ENCODE measurements around the gene SLC38A10.

The SLC38A10 gene

DNA sequence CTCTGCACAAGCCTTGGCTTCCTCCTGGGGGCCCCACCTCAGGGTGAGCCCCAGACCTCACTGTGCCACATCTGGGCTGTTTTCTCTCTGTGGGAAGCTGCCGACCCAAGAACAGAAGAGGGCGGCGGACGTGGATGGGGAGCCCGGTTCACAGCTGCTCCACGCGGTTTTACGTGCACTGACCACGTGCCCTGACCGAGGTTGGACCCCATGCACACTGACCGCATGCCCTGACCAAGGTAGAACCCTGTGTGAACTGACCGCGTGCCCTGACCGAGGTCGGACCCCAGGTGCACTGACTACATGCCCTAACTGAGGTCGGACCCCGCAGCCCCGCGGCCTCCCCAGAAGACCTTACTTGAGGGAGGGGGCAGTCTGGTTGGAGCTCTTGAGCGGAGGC lies 92.0 kb downstream of the SLC38A10 start:
- DNase-seq (ENCODE audit: low spot score in 2 of 2) (no peak), ATAC-seq (replicated peaks; ENCODE audit: extremely low read depth, poor library complexity, severe bottlenecking) (no peak)
- Mint-ChIP-seq H3K9me3 (no peaks in the 10 kb centered on the region), H3K4me1 (no peaks in the 10 kb centered on the region), H3K4me3 (no peak overlapping the region), H3K27me3 (no peaks in the 10 kb centered on the region), H3K27ac (ENCODE audit: low read depth) (no peak overlapping the region), H3K36me3 (ENCODE audit: insufficient read depth) (peaks cover 1% of the 10 kb centered on the region)

DNA sequence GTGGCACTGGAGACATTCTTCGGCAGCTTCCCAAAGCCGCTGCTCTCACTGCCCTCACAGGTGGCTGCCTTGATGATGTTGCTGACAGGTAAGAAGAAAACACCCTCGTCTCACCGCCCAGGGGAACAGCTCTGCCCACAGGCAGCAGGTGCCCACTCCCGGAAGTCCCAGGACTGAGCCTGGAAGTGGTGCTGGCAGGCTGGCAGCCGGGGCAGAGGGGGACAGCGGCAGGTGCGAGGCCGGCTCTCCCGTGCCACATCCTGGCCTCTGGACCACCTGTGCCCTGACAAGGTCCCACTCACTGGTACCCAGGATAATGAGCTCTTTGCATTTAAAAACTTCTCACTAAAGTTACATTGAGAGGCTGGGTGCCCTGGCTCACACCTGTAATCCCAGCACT lies 92.8 kb downstream of the SLC38A10 start:
- H3K27me3 Mint-ChIP-seq, result no peaks in the 10 kb centered on the region
- no peaks in the 10 kb centered on the region for H3K4me1 Mint-ChIP-seq
- peaks cover 1% of the 10 kb centered on the region for H3K36me3 Mint-ChIP-seq (ENCODE audit: insufficient read depth)
- no peaks in the 10 kb centered on the region for H3K9me3 Mint-ChIP-seq
- ATAC-seq (replicated peaks; ENCODE audit: extremely low read depth, poor library complexity, severe bottlenecking), result no peak
- no peak overlapping the region for H3K27ac Mint-ChIP-seq (ENCODE audit: low read depth)
- H3K4me3 Mint-ChIP-seq, result no peak overlapping the region
- DNase-seq (ENCODE audit: low spot score in 2 of 2), result no peak

DNA sequence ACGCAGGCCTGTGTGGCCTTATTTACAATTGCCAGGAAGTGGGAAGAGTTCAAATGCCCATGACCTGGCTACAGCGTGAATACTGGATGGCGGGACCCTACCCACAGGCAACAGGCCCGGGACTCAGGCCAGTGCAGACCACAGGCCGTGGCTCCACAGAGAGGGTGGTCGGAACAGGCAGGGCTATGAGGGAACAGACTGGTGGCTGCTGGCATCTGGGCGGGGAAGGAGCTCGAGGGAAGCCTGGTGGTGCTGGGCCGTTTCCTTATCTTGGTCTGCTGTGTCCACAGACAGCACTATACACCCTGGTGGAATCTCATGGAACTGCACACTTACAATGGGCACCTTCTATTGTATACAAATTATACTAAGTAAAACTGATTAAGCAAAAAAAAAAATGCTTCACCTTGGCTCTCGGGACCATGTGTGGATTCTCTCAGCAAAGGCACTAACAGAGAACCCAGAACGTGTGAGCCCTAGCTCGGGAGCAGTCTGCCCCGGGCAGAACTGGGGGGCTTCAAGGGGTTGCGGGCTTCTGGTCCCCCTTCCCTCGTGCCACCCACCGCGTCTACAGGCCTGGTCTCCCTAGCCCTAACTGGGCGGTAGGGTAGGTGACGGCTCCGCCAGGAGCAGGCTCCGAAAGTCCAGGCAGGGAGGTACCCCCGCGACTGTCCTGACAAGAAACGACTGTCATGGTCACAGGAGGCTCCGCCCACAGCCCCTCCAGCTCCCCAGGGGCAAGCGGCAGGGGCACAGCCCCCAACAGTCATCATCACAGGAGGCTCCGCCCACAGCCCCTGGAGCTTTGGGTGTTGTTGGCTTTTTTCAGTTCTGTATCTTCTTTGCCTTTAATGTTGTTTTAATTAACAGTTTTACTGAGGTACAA lies 94.2 kb downstream of the SLC38A10 start:
- Mint-ChIP-seq H3K9me3 (no peaks in the 10 kb centered on the region), H3K4me3 (no peak overlapping the region), H3K27ac (ENCODE audit: low read depth) (no peak overlapping the region), H3K27me3 (no peaks in the 10 kb centered on the region), H3K36me3 (ENCODE audit: insufficient read depth) (peaks cover 1% of the 10 kb centered on the region), H3K4me1 (no peaks in the 10 kb centered on the region)
- ATAC-seq (replicated peaks; ENCODE audit: extremely low read depth, poor library complexity, severe bottlenecking) (no peak), DNase-seq (ENCODE audit: low spot score in 2 of 2) (no peak)

DNA sequence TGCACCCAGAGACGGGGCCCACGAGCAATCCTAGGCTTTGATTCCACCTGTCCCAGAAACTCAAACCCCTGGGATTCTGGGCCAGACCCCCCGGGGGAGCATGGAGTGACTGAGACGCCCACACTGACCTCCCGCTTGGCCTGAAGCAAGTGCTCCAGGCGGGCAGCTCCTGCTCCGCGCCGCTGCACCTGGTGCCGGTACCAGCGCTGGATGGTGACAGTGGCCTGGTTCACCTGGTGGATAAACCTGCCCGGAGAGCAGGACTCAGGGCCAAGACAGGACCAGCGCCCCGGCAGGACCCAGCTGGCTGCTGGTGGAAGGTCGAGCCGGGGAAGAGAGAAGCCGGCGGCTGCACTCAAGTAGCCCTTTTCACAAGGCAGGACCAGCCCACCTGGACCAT lies 94.9 kb downstream of the SLC38A10 start:
- Mint-ChIP-seq H3K27ac (ENCODE audit: low read depth) (no peak overlapping the region), H3K4me3 (no peak overlapping the region), H3K36me3 (ENCODE audit: insufficient read depth) (peaks cover 1% of the 10 kb centered on the region), H3K4me1 (no peaks in the 10 kb centered on the region), H3K9me3 (no peaks in the 10 kb centered on the region), H3K27me3 (no peaks in the 10 kb centered on the region)
- ATAC-seq (replicated peaks; ENCODE audit: extremely low read depth, poor library complexity, severe bottlenecking) (no peak), DNase-seq (ENCODE audit: low spot score in 2 of 2) (no peak)

DNA sequence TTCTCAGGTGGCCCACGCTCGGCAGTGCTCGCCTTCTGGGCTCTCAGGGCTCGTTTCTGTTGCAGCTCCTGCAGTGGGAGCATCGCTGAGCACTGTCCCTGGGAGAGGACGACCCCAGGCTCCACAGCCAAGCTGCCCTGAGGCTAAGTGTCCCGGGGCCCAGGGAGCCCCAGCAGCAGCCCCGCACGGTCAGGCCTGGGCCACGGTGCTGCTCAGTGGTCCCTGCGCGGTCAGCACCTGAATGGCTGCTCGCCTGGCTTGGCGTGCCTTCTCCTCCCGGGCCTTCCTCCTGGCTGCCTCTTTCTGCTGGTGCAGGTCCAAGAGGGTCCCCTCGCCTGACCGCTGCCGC lies 95.7 kb downstream of the SLC38A10 start:
- no peak for DNase-seq (ENCODE audit: low spot score in 2 of 2)
- H3K36me3 Mint-ChIP-seq (ENCODE audit: insufficient read depth), result peaks cover 1% of the 10 kb centered on the region
- H3K27me3 Mint-ChIP-seq, result no peaks in the 10 kb centered on the region
- no peaks in the 10 kb centered on the region for H3K9me3 Mint-ChIP-seq
- H3K27ac Mint-ChIP-seq (ENCODE audit: low read depth), result no peak overlapping the region
- H3K4me1 Mint-ChIP-seq, result no peaks in the 10 kb centered on the region
- no peak overlapping the region for H3K4me3 Mint-ChIP-seq
- no peak for ATAC-seq (replicated peaks; ENCODE audit: extremely low read depth, poor library complexity, severe bottlenecking)

DNA sequence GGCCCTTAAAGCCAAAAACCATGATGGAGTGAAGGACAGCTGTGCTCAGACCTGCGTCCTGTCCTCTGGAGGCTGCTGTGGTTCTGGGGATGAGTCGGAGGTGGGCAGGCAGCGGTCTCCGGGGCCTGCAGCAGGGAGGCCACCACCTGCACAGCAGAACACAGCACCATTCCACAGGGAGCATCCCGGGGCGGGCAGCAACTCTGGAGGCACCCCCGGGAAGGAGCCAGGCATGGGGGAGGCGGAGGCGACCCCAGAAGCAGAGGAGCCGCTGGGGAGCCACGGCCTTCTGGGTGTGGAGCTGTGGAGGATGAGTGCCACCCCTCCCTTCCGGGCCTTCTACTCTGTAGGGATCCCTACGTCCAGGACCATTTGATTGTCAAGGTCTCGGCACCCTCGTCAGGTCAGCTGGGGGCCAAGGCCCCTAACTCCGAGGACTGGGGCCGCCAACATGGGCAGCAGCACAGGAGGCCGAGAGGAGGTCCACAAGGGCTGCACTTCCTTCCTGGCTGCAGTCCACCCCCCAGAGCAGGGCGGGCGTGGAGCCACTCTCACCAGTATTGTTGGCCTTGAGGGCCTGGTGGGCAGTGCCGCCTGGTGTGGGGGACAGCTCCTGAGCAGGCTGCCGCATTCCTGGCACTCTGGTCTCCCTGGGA lies 96.2 kb downstream of the SLC38A10 start:
- DNase-seq (ENCODE audit: low spot score in 2 of 2) (no peak), ATAC-seq (replicated peaks; ENCODE audit: extremely low read depth, poor library complexity, severe bottlenecking) (no peak)
- peaks cover 1% of the 10 kb centered on the region for H3K36me3 Mint-ChIP-seq (ENCODE audit: insufficient read depth)
- H3K9me3 Mint-ChIP-seq, result no peaks in the 10 kb centered on the region
- H3K4me1 Mint-ChIP-seq, result no peaks in the 10 kb centered on the region
- H3K27ac Mint-ChIP-seq (ENCODE audit: low read depth), result no peak overlapping the region
- H3K27me3 Mint-ChIP-seq, result no peaks in the 10 kb centered on the region
- H3K4me3 Mint-ChIP-seq, result no peak overlapping the region

DNA sequence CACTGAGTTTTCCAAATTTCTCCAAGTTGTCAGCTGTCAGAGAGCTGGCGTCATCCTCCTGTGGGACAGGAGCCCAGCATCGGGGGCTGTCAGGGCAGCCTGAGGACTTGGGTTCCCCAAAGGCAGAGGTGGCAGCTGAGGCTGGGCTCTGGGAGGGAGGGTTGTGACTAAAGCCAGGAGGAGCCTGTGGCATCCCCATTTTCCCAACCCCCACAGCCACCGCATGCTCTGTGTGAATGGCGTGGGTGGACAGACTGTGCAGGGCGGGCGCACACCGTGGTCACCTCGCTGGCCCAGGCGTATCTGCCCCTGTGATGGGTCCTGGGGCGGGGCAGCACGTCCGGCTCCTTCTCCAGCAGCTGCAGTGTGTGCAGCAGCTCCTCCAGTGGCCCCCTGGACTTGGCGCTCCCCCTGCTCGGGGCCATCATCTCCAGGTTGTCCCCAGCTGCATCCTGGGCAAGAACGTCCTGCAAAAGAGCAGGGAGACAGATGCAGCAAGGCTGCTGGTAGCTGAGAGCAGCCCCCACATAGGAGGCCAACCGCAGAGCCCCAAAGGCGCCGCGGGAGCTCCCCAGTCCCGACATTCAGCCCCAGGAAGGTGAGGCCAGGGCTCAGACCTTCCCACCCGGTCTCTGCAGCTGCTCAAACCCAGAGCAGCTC lies 97.1 kb downstream of the SLC38A10 start:
- Mint-ChIP-seq H3K27me3 (no peaks in the 10 kb centered on the region), H3K4me1 (no peaks in the 10 kb centered on the region), H3K27ac (ENCODE audit: low read depth) (no peak overlapping the region), H3K36me3 (ENCODE audit: insufficient read depth) (peaks cover 2% of the 10 kb centered on the region), H3K9me3 (no peaks in the 10 kb centered on the region), H3K4me3 (no peak overlapping the region)
- DNase-seq (ENCODE audit: low spot score in 2 of 2) (no peak), ATAC-seq (replicated peaks; ENCODE audit: extremely low read depth, poor library complexity, severe bottlenecking) (no peak)

DNA sequence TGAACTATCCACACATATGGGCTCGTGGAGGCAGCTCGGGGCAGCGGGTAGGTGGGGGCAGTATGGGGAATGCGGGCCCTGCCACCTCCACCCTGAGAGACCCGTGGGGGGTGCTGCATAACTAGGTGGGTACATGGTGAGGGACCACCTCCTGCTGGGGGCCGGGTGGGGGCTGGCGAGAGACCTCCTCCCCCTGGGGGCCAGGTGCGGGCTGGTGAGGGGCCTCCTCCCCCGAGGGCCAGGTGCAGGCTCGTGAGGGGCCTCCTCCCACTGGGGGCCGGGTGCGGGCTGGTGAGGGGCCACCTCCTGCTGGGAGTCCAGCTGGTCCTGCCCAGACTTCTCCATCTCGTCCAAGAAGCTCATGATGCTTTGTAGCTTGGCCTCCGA lies 97.7 kb downstream of the SLC38A10 start:
- no peak overlapping the region for H3K4me3 Mint-ChIP-seq
- no peaks in the 10 kb centered on the region for H3K27me3 Mint-ChIP-seq
- H3K9me3 Mint-ChIP-seq, result no peaks in the 10 kb centered on the region
- no peak overlapping the region for H3K27ac Mint-ChIP-seq (ENCODE audit: low read depth)
- peaks cover 2% of the 10 kb centered on the region for H3K36me3 Mint-ChIP-seq (ENCODE audit: insufficient read depth)
- ATAC-seq (replicated peaks; ENCODE audit: extremely low read depth, poor library complexity, severe bottlenecking) (no peak), DNase-seq (ENCODE audit: low spot score in 2 of 2) (no peak)
- H3K4me1 Mint-ChIP-seq, result no peaks in the 10 kb centered on the region

DNA sequence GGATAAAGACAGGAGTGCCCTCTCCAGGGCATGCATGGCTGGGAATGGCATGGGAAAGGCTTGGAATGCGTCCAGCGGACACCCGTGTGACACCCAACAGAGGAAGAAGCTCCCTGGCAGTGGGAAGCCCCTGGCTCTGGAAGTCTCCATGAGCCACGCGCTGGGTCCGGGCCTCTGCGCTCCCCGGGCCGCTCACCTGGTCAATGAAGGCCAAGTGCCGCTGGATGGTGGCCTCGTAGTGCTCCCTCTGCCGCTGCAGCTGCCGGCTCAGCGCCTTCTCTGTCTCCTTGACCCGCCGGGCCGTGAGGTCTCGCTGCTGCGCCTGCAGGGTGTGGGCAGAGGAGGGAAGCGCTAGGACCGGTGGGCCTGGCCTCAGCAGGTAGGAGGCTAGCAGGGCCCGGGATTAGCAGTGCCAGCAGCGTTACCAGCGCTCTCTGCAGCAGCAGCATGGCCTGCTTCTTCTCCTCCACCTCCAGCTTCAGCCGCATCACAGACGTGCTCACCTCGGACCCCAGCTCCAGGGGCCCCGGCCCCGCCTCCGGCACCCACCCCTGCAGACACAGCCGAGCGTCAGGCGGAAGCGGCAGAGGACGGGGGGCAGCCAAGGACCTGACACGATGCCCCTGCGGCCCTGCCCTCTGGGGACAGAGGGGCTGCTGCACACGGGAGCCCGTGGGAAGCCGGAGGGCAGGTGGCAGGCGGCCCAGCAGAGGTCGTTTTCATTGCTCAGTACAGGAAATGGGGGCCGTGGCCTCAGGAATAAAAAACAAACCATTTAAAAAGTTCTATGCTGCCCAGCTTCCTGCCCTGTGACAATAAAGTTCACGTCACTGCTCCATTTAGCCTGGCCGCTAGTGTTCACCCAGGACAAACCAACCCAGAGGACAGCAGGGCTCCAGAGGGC lies 98.3 kb downstream of the SLC38A10 start:
- Mint-ChIP-seq H3K36me3 (ENCODE audit: insufficient read depth) (peaks cover 2% of the 10 kb centered on the region), H3K27me3 (no peaks in the 10 kb centered on the region), H3K27ac (ENCODE audit: low read depth) (no peak overlapping the region), H3K9me3 (no peaks in the 10 kb centered on the region), H3K4me3 (no peak overlapping the region), H3K4me1 (no peaks in the 10 kb centered on the region)
- ATAC-seq (replicated peaks; ENCODE audit: extremely low read depth, poor library complexity, severe bottlenecking), result no peak
- no peak for DNase-seq (ENCODE audit: low spot score in 2 of 2)

DNA sequence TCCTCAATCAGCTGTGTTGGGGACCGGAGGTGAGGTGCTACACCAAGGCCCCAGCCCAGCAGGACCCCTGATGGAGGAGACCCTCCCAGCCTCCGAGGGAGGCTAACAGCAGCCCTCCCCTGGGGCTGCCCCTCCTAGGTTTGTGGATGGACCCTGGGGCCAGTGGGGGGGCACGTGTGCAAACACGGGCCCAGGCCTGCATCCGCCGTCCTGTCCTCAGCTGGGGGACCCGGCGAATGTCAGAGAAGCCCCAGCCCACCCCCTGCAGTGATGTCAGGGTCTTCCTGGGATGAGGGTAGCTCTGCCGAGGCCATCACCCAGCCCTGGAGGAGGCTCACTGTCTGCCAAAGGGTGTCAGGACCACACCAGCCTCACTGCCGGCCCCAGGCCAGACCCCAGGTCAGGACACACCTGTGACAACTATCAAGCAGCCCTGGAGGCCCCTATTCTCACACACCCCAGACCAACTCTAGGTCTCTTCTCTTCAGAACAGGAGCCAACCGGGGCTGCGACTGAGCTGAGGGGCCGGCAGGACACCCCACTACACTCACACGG lies 99.1 kb downstream of the SLC38A10 start:
- Mint-ChIP-seq H3K9me3 (no peaks in the 10 kb centered on the region), H3K27me3 (no peaks in the 10 kb centered on the region), H3K27ac (ENCODE audit: low read depth) (no peak overlapping the region), H3K36me3 (ENCODE audit: insufficient read depth) (peaks cover 1% of the 10 kb centered on the region), H3K4me3 (no peak overlapping the region), H3K4me1 (no peaks in the 10 kb centered on the region)
- no peak for ATAC-seq (replicated peaks; ENCODE audit: extremely low read depth, poor library complexity, severe bottlenecking)
- no peak for DNase-seq (ENCODE audit: low spot score in 2 of 2)
